HepG2 (cell line): Measurements from ENCODE around the gene CPED1. TPM values are rescaled to one million over a fixed set of nuclear protein-coding genes. Genes with fewer than 3 reads are reported as not detected.

Experiments used
- ATAC-seq: fragments of 200-7000 bp; cut with Tn5 transposase; 3 replicates; pipeline ENCODE4 v1.9.1; 2020; ENCODE audit warnings: mild to moderate bottlenecking, moderate library complexity
- Bru-seq: library from RNA; stranded (reverse); fragments of 400-500 nt; gene quantifications from one replicate; lab custom pipeline; 2021; lab: Mats Ljungman, UMichigan
- BruChase-seq, 2 experiments: library from RNA; stranded (reverse); fragments of 400-500 nt; gene quantifications; one replicate each; lab custom pipeline; 2021; lab: Mats Ljungman, UMichigan
- BruUV-seq: library from RNA; stranded (reverse); fragments of 400-500 nt; replicated peaks from 2 replicates; lab custom pipeline; 2021; lab: Mats Ljungman, UMichigan
- CTCF ChIA-PET: fragments of 300-600 bp; formaldehyde crosslinking; extraction: SDS; loops from one replicate; lab custom pipeline; 2021; ENCODE audit warnings: low total read pairs, inconsistent platforms, low intra/inter-chr PET ratio; lab: Yijun Ruan, JAX
- POLR2A ChIA-PET: fragments of 350-600 bp; sonication (Branson Sonifier 250); formaldehyde crosslinking; loops from one replicate; lab custom pipeline; 2020; ENCODE audit warnings: antibody characterized with exemption, inconsistent platforms; lab: Yijun Ruan, JAX
- DNase-seq: peaks from one replicate; pipeline ENCODE4 v3.0.0-alpha.2; 2015; ENCODE audit warnings: low spot score
- FAIRE-seq: peaks from 3 replicates; lab custom pipeline; 2011; peaks lifted over from hg19 to GRCh38; lab: Jason Lieb, UNC
- H2AFZ ChIP-seq: one replicate; pipeline ENCODE4 v1.6.1; 2011; ENCODE audit warnings: low read length, inconsistent platforms
- H3K27ac ChIP-seq: fragments of 300-600 bp; 3 replicates; pipeline ENCODE4 v1.8.0; 2011; ENCODE audit warnings: mixed run types, mild to moderate bottlenecking, mixed read lengths, low read length, inconsistent platforms; ENCODE audit not compliant: insufficient read depth; ENCODE audit errors: extremely low read length
- H3K27me3 ChIP-seq, 2 experiments: fragments of 200-600 bp in 1 of 2; 2 replicates in 1 of 2; 3 replicates in 1 of 2; pipeline versions ENCODE4 v1.6.0 to v1.8.0; 2011; ENCODE audit warnings: low read length in 2 of 2, mild to moderate bottlenecking in 2 of 2, moderate library complexity in 2 of 2, inconsistent platforms in 1 of 2; ENCODE audit not compliant: insufficient read depth in 2 of 2, control insufficient read depth in 1 of 2
- H3K36me3 ChIP-seq, 2 experiments: fragments of 200-600 bp in 1 of 2; replicated peaks in 1 of 2; 2 replicates in 1 of 2; 3 replicates in 1 of 2; pipeline versions ENCODE4 v1.5.1 to v1.8.0; 2011; ENCODE audit warnings: low read length in 2 of 2, inconsistent platforms in 1 of 2; ENCODE audit not compliant: insufficient read depth in 2 of 2, control insufficient read depth in 1 of 2
- H3K4me1 ChIP-seq: 2 replicates; pipeline ENCODE4 v1.5.1; 2012; ENCODE audit warnings: low read length, inconsistent platforms; ENCODE audit not compliant: insufficient read depth
- H3K4me2 ChIP-seq: 2 replicates; pipeline ENCODE4 v1.6.0; 2011; ENCODE audit warnings: low read depth, low read length, inconsistent platforms
- H3K4me3 ChIP-seq, 3 experiments: fragments of 200-600 bp in 1 of 3; sonication (generic), shearing (Covaris generic) in 1 of 3; replicated peaks in 1 of 3; 2 replicates each; pipeline ENCODE4 v1.5.1; 2011 to 2016; ENCODE audit warnings: low read length in 3 of 3, inconsistent platforms in 2 of 3, low read depth in 2 of 3, mild to moderate bottlenecking in 2 of 3, control low read depth in 1 of 3, mixed read lengths in 1 of 3; ENCODE audit not compliant: insufficient read depth in 1 of 3
- H3K79me2 ChIP-seq: one replicate; pipeline ENCODE4 v1.6.1; 2011; ENCODE audit warnings: low read length, inconsistent platforms; ENCODE audit not compliant: insufficient read depth
- H3K9ac ChIP-seq: 2 replicates; pipeline ENCODE4 v1.6.0; 2011; ENCODE audit warnings: mild to moderate bottlenecking, low read depth, low read length, inconsistent platforms; ENCODE audit not compliant: insufficient read depth
- H3K9me3 ChIP-seq: 2 replicates; pipeline ENCODE4 v1.5.1; 2012; ENCODE audit warnings: mild to moderate bottlenecking, low read length
- H4K20me1 ChIP-seq: 2 replicates; pipeline ENCODE4 v1.6.0; 2011; ENCODE audit warnings: inconsistent platforms, mild to moderate bottlenecking, low read length, moderate library complexity; ENCODE audit not compliant: insufficient read depth
- ADNP ChIP-seq: sonication (generic); formaldehyde crosslinking; IDR thresholded peaks from 2 replicates; pipeline ENCODE4 v1.4.0; 2020; ENCODE audit warnings: missing genetic modification reagents
- SALL1 ChIP-seq: sonication (generic); formaldehyde crosslinking; IDR thresholded peaks from 2 replicates; pipeline ENCODE4 v1.8.0; 2022; ENCODE audit warnings: mild to moderate bottlenecking, missing genetic modification reagents
- TEAD3 ChIP-seq: optimal IDR thresholded peaks from 2 replicates; pipeline ENCODE3; 2016; ENCODE audit warnings: borderline replicate concordance
- XRCC5 ChIP-seq: fragments of 200-400 bp; formaldehyde crosslinking; optimal IDR thresholded peaks from 2 replicates; pipeline ENCODE3; 2017; ENCODE audit warnings: mild to moderate bottlenecking, low read length
- WGBS: methylation state at CpG from one replicate; pipeline ENCODE4 v1.1.6; 2017; ENCODE audit warnings: low lambda C conversion rate; 5-methylcytosine and 5-hydroxymethylcytosine counted together
- in situ Hi-C: cut with HindIII; loops from 2 replicates; pipeline ENCODE4 v1.10.0; 2017; ENCODE audit warnings: low pct_unique_long_range_greater_than_20kb; ENCODE audit not compliant: extremely low pct_ligation_motif_present
- intact Hi-C: fragments of 100-400 bp; cut with micrococcal nuclease; formaldehyde crosslinking; loops from one replicate; pipeline ENCODE4 v1.10.0; 2022; ENCODE audit not compliant: unreplicated experiment
- long read RNA-seq, 2 experiments: library from RNA in 1 of 2; library from polyadenylated mRNA in 1 of 2; stranded (forward) in 1 of 2; unstranded in 1 of 2; transcript quantifications; one replicate each; pipeline ENCODE4 v2.0.0, GENCODE V29; 2019 to 2022
- polyA minus RNA-seq, 3 experiments: library from RNA; depleted of rRNA, polyadenylated mRNA; stranded (reverse); fragments of >200 nt; gene quantifications; 2 replicates each; pipeline ENCODE4 v1.2.3, GENCODE V29; 2011; ENCODE audit warnings: low replicate concordance in 1 of 3
- polyA plus RNA-seq, 8 experiments: library from polyadenylated mRNA; depleted of rRNA in 3 of 8; stranded (reverse) in 7 of 8; unstranded in 1 of 8; fragments of >200 nt; fragmentation: Illumina TruSeq in 4 of 8; extraction: Trizol in 4 of 8; gene quantifications; 2 replicates each; pipeline versions ENCODE4 v1.2.1 to v1.2.3, GENCODE V29; 2011 to 2016; ENCODE audit warnings: low read depth in 4 of 8, missing spikeins in 1 of 8, mixed read lengths in 1 of 8; ENCODE audit not compliant: insufficient read depth in 1 of 8
- total RNA-seq, 5 experiments: library from RNA; depleted of rRNA; stranded (reverse); fragments of >200 nt; fragmentation: Illumina TruSeq; extraction: Trizol; gene quantifications; 2 replicates each; pipeline ENCODE4 v1.2.3, GENCODE V29; 2016; ENCODE audit warnings: low read depth in 1 of 5
- TF ChIP-seq, protein P1 (sequence below): sonication (generic); formaldehyde crosslinking; IDR thresholded peaks from 2 replicates; pipeline ENCODE4 v1.4.0; 2020; ENCODE audit warnings: mild to moderate bottlenecking, missing genetic modification reagents
- TF ChIP-seq, protein P2 (sequence below): sonication (generic); formaldehyde crosslinking; IDR thresholded peaks from 2 replicates; pipeline ENCODE4 v1.5.1; 2020; ENCODE audit warnings: mild to moderate bottlenecking, missing genetic modification reagents, moderate library complexity

Gene CPED1
- total RNA-seq (2016; rRNA removed; fragmentation: Illumina TruSeq; extraction: Trizol) (27.0 and 41.6 TPM in 2 replicates), polyA plus RNA-seq (2011; rRNA removed) (8.1 and 11.5 TPM in 2 replicates), polyA minus RNA-seq (2011; rRNA and poly(A)+ RNA removed; ENCODE audit: low replicate concordance) (2.6 and 9.2 TPM in 2 replicates), Bru-seq, nascent RNA (percentile 49 among the genes with signal in this experiment), BruChase-seq, experiment 1, labeled RNA remaining after a 6-hour chase (percentile 41 among the genes with signal in this experiment), BruChase-seq, experiment 2, labeled RNA remaining after a 2-hour chase (percentile 41 among the genes with signal in this experiment)
- 19.1 and 22.1 TPM in 2 replicates for total RNA-seq (2016; cell fraction: cytosol; rRNA removed; fragmentation: Illumina TruSeq; extraction: Trizol; ENCODE audit: low read depth)
- 26.8 and 37.9 TPM in 2 replicates for total RNA-seq (2016; cell fraction: insoluble cytoplasmic fraction; rRNA removed; fragmentation: Illumina TruSeq; extraction: Trizol)
- total RNA-seq (2016; cell fraction: membrane; rRNA removed; fragmentation: Illumina TruSeq; extraction: Trizol) = 42.6 and 47.7 TPM in 2 replicates
- total RNA-seq (2016; cell fraction: nucleus; rRNA removed; fragmentation: Illumina TruSeq; extraction: Trizol) = 34.0 and 36.3 TPM in 2 replicates
- 5.7 and 8.0 TPM in 2 replicates for polyA plus RNA-seq (2011; cell fraction: cytosol; rRNA removed)
- 4.5 and 5.1 TPM in 2 replicates for polyA plus RNA-seq (2011; cell fraction: nucleus; rRNA removed)
- 8.0 and 9.2 TPM in 2 replicates for polyA plus RNA-seq (2012)
- polyA plus RNA-seq (2016; cell fraction: cytosol; fragmentation: Illumina TruSeq; extraction: Trizol; ENCODE audit: low read depth) = 13.3 and 13.8 TPM in 2 replicates
- 25.0 and 25.2 TPM in 2 replicates for polyA plus RNA-seq (2016; cell fraction: insoluble cytoplasmic fraction; fragmentation: Illumina TruSeq; extraction: Trizol; ENCODE audit: low read depth)
- 25.4 and 27.2 TPM in 2 replicates for polyA plus RNA-seq (2016; cell fraction: membrane; fragmentation: Illumina TruSeq; extraction: Trizol; ENCODE audit: low read depth)
- polyA plus RNA-seq (2016; cell fraction: nucleus; fragmentation: Illumina TruSeq; extraction: Trizol; ENCODE audit: insufficient read depth, low read depth) = 12.7 and 13.4 TPM in 2 replicates
- polyA minus RNA-seq (2011; cell fraction: cytosol; rRNA and poly(A)+ RNA removed) = 6.2 and 8.8 TPM in 2 replicates
- polyA minus RNA-seq (2011; cell fraction: nucleus; rRNA and poly(A)+ RNA removed) = 22.3 and 31.6 TPM in 2 replicates
- long read RNA-seq, experiment 1, partial matches to known transcripts = 11 of 25 reads
- long read RNA-seq, experiment 1, other reads (novel, unspliced or antisense) = 11 of 25 reads
- long read RNA-seq, experiment 2, partial matches to known transcripts = 11 of 17 reads
- long read RNA-seq, experiment 2, other reads (novel, unspliced or antisense) = 5 of 17 reads

DNA sequence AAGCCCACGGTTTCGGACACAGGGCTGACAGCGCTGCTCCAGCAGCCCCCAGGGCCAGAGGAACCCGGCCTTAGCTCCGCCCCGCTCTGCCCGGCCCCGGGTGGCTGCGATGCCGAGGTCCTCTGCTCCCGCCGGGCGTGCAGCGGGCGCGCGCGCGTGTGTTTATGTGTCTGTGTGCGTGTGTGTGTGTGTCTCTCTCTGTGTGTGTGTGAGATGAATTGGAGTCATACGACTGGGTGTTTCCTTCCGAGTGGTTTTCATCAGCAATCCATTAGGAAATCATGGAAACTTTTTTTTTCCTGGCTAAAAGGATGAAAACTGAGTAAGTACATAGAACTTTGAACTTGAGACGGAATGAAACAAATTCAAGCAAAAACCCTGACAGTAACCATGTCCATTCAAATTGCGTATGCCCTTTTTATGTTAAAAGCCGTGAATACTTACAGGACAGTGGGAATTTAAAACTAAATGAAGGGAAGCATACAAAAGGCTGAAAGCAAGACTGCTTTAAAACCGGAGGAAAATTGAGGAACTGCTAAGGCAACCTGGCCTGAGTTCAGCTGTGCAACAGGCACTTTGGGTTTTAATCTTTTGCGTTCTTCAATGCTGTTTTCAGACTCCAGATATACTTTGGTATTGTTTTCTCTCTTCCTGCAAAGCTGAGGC, at the start of gene CPED1:
TSS of gene CPED1 (plus strand) at position 121 of the 666 bp plus-strand sequence. CDS start 911 bp downstream, outside the sequence.
- H2AFZ ChIP-seq = peak within 1 kb of the TSS; percentile 28
- peaks cover 0 to 14% of the 10 kb centered on the region in 2 experiments; a peak in 3 of 5 replicates for H3K27me3 ChIP-seq
- under 1% methylated on average over 15 of the region's 27 CpGs for WGBS
- intact Hi-C loops = loop anchor here (1.0 kb wide), 2 partner anchors 93 to 120 kb away; no protein-coding TSS in a partner anchor
- no peak for FAIRE-seq
- peak; percentile 20 for DNase-seq
- H3K4me1 ChIP-seq = peaks cover 21% of the 10 kb centered on the region
- ChIA-PET POLR2A (interaction anchor here (0.9 kb wide), 1 partner anchor 38 kb away, joined by 4 read pairs; the partner anchor contains the start of gene ING3), CTCF (interaction anchor here (2.6 to 2.9 kb wide), 2 partner anchors 93 to 119 kb away, joined by 19 to 40 read pairs; no protein-coding TSS in a partner anchor)
- no peak within 1 kb of the TSS for H3K27ac ChIP-seq
- H4K20me1 ChIP-seq = no peaks in the 10 kb centered on the region
- H3K36me3 ChIP-seq = no peaks in the 10 kb centered on the region
- H3K9me3 ChIP-seq = no peaks in the 10 kb centered on the region
- peak within 1 kb of the TSS; percentile 47 to 65 (median 58) for H3K4me3 ChIP-seq
- no TSS peak for BruUV-seq
- peak within 1 kb of the TSS; percentile 4; the same call in 1 of the 2 replicates for H3K9ac ChIP-seq
- peak; percentile 98 for ATAC-seq
- in situ Hi-C loops = loop anchor here (5.0 kb wide), 1 partner anchor 94 kb away; no protein-coding TSS in a partner anchor
- peak within 1 kb of the TSS; percentile 93 for H3K4me2 ChIP-seq
- H3K79me2 ChIP-seq = no peaks in the 10 kb centered on the region
- TF ChIP-seq, protein P1, sequence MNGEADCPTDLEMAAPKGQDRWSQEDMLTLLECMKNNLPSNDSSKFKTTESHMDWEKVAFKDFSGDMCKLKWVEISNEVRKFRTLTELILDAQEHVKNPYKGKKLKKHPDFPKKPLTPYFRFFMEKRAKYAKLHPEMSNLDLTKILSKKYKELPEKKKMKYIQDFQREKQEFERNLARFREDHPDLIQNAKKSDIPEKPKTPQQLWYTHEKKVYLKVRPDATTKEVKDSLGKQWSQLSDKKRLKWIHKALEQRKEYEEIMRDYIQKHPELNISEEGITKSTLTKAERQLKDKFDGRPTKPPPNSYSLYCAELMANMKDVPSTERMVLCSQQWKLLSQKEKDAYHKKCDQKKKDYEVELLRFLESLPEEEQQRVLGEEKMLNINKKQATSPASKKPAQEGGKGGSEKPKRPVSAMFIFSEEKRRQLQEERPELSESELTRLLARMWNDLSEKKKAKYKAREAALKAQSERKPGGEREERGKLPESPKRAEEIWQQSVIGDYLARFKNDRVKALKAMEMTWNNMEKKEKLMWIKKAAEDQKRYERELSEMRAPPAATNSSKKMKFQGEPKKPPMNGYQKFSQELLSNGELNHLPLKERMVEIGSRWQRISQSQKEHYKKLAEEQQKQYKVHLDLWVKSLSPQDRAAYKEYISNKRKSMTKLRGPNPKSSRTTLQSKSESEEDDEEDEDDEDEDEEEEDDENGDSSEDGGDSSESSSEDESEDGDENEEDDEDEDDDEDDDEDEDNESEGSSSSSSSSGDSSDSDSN (CRISPR knock-in tag) = peak; percentile 44; the same call in 1 of the 2 replicates
- TF ChIP-seq, protein P2, sequence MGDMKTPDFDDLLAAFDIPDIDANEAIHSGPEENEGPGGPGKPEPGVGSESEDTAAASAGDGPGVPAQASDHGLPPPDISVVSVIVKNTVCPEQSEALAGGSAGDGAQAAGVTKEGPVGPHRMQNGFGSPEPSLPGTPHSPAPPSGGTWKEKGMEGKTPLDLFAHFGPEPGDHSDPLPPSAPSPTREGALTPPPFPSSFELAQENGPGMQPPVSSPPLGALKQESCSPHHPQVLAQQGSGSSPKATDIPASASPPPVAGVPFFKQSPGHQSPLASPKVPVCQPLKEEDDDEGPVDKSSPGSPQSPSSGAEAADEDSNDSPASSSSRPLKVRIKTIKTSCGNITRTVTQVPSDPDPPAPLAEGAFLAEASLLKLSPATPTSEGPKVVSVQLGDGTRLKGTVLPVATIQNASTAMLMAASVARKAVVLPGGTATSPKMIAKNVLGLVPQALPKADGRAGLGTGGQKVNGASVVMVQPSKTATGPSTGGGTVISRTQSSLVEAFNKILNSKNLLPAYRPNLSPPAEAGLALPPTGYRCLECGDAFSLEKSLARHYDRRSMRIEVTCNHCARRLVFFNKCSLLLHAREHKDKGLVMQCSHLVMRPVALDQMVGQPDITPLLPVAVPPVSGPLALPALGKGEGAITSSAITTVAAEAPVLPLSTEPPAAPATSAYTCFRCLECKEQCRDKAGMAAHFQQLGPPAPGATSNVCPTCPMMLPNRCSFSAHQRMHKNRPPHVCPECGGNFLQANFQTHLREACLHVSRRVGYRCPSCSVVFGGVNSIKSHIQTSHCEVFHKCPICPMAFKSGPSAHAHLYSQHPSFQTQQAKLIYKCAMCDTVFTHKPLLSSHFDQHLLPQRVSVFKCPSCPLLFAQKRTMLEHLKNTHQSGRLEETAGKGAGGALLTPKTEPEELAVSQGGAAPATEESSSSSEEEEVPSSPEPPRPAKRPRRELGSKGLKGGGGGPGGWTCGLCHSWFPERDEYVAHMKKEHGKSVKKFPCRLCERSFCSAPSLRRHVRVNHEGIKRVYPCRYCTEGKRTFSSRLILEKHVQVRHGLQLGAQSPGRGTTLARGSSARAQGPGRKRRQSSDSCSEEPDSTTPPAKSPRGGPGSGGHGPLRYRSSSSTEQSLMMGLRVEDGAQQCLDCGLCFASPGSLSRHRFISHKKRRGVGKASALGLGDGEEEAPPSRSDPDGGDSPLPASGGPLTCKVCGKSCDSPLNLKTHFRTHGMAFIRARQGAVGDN (CRISPR knock-in tag) = peak; percentile 56
- peak; percentile 16 for TF ChIP-seq TEAD3
- TF ChIP-seq ADNP = no peak
- peak; percentile 52 for TF ChIP-seq XRCC5
- no peak; the same call in 1 of the 2 replicates for TF ChIP-seq SALL1
